Pancreas (tissue), 10 donors: ENCODE data around the gene ANKFY1. TPM values are rescaled to one million over a fixed set of nuclear protein-coding genes. Genes with fewer than 3 reads are reported as not detected.
A peak's percentile ranks its signal among the peaks of the same experiment; 100 is the strongest.

Source experiments
- ATAC-seq, 4 donors: fragments of 200-7000 bp; cut with Tn5 transposase; one replicate each; pipeline versions ENCODE4 v1.8.0 to v1.9.1; 2020; ENCODE audit warnings: mild to moderate bottlenecking in 4 of 4, moderate library complexity in 4 of 4
- DNase-seq, 6 donors: peaks; one replicate each; pipeline ENCODE4 v3.0.0-alpha.2; 2020
- FAIRE-seq: peaks from 2 replicates; lab custom pipeline; 2012; peaks lifted over from hg19 to GRCh38; lab: Jason Lieb, UNC
- H3K27ac ChIP-seq, 4 donors: fragments of 200-600 bp; sonication (generic); 1 replicate in 3 of 4; 2 replicates in 1 of 4; pipeline versions ENCODE4 v1.5.0 to v1.8.0; 2020
- H3K27me3 ChIP-seq, 4 donors: fragments of 200-600 bp; one replicate each; pipeline ENCODE4 v1.8.0; 2021
- H3K36me3 ChIP-seq, 3 donors: fragments of 200-600 bp; sonication (generic) in 1 of 3; one replicate each; pipeline versions ENCODE4 v1.5.0 to v1.8.0; 2020 to 2021
- H3K4me1 ChIP-seq, 3 donors: fragments of 200-600 bp; one replicate each; pipeline ENCODE4 v1.8.0; 2021
- H3K4me3 ChIP-seq, 4 donors: fragments of 200-600 bp; sonication (generic) in 2 of 4; one replicate each; pipeline versions ENCODE4 v1.5.0 to v1.8.0; 2020 to 2021
- H3K9me3 ChIP-seq, 4 donors: fragments of 200-600 bp; one replicate each; pipeline ENCODE4 v1.8.0; 2021
- CTCF ChIP-seq, 4 donors: fragments of 200-600 bp; sonication (generic) in 3 of 4; IDR thresholded peaks; one replicate each; pipeline versions ENCODE4 v1.5.0 to v1.8.0; 2021; ENCODE audit warnings: antibody characterized with exemption in 4 of 4
- WGBS, 2 donors: extraction: QIAGEN DNeasy Blood & Tissue Kit; methylation state at CpG; one replicate each; pipeline ENCODE4 v1.1.7; 2013; 5-methylcytosine and 5-hydroxymethylcytosine counted together
- intact Hi-C, 3 donors: fragments of 100-400 bp; cut with DNase I; formaldehyde crosslinking; loops; one replicate each; pipeline versions ENCODE4 v1.11.1 to v1.14.2; 2022
- polyA plus RNA-seq, 2 donors: library from polyadenylated mRNA; stranded (reverse); fragments of 200-250 nt; gene quantifications; one replicate each; pipeline ENCODE4 v1.2.3, GENCODE V29; 2013
- total RNA-seq, 6 donors: library from RNA; stranded (reverse); fragmentation: NEBNext Ultra II Directional in 4 of 6; extraction: Animal tissue kit (Norgen Biotek cat#: 25700) in 4 of 6; gene quantifications; one replicate each; pipeline versions ENCODE4 v1.2.1 to v1.2.4, GENCODE V29; 2021 to 2023
- donor health status: healthy with polysubstance abuse.
- donor health status: DM: no; HTN: no; CAD: no; lungs with moderate emphysema.
- donor health status: DM: no; HTN: no; CAD: no.
- donor health status: control.
- donor health status: control.
- donor health status: Bipolar disorder and iron deficiency.
- donor health status: DM: yes; HTN: yes; CAD: no.
- donor health status: DM: no; HTN: no; CAD: no.
- donor health status: DM: no; HTN: no; CAD: no.
- donor health status: DM: yes; HTN: yes; CAD: no.

ANKFY1 gene
- total and polyA plus RNA-seq, 8 donors: 11.3 to 30.3 (median 13.9) TPM

GRCh38 chr17:4247361-4247970 is 16.3 kb downstream of the ANKFY1 start:
- Histone ChIP-seq H3K27me3 (no peaks in the 10 kb centered on the region), H3K36me3 (no peaks in the 10 kb centered on the region), H3K4me1 (peaks cover 18 to 23% (median 21%) of the 10 kb centered on the region in 3 donors), H3K27ac (peak overlapping the region in 3 of 4 donors; percentile 32 to 65 (median 45)), H3K9me3 (no peaks in the 10 kb centered on the region), H3K4me3 (no peak overlapping the region)
- DNase-seq (no peak), FAIRE-seq (no peak), ATAC-seq (peak; percentile 73 to 81 (median 78))
- 34 to 50% methylated on average over 5 of the region's 5 CpGs for WGBS, 2 donors
- intact Hi-C loops: no loop called here
- no peak for TF ChIP-seq CTCF (IDR thresholded peaks at IDR 0.05)

- H3K9me3 ChIP-seq: no peaks in the 10 kb centered on the region
- intact Hi-C loops: no loop called here
- peak overlapping the region in 2 of 4 donors; percentile 32 to 65 for H3K27ac ChIP-seq
- no peak overlapping the region for H3K4me3 ChIP-seq
- H3K4me1 ChIP-seq: peaks cover 18 to 23% (median 21%) of the 10 kb centered on the region in 3 donors
- ATAC-seq (no peak), DNase-seq (no peak), FAIRE-seq (no peak)
- H3K27me3 ChIP-seq: no peaks in the 10 kb centered on the region
- no peak for TF ChIP-seq CTCF (IDR thresholded peaks at IDR 0.05)
- no peaks in the 10 kb centered on the region for H3K36me3 ChIP-seq
- 94% methylated on average over 5 of the region's 5 CpGs for WGBS, 2 donors
Observed at GRCh38 chr17:4246674-4247073, 17.1 kb downstream of the ANKFY1 start.

- H3K4me1 ChIP-seq: peaks cover 0 to 7% (median 7%) of the 10 kb centered on the region in 3 donors
- H3K27ac ChIP-seq: no peak overlapping the region
- H3K4me3 ChIP-seq: no peak overlapping the region
- H3K36me3 ChIP-seq: no peaks in the 10 kb centered on the region
- intact Hi-C loops: no loop called here
- no peaks in the 10 kb centered on the region for H3K9me3 ChIP-seq
- whole genome bisulfite sequencing, 2 donors: 81 to 85% methylated on average over 11 of the region's 11 CpGs
- H3K27me3 ChIP-seq: no peaks in the 10 kb centered on the region
- ATAC-seq (no peak), DNase-seq (no peak), FAIRE-seq (no peak)
- TF ChIP-seq CTCF (IDR thresholded peaks at IDR 0.05): no peak
Observed at GRCh38 chr17:4241535-4241934, 22.2 kb downstream of the ANKFY1 start.

- 46 to 56% methylated on average over 3 of the region's 3 CpGs for WGBS, 2 donors
- FAIRE-seq (no peak), DNase-seq (no peak), ATAC-seq (no peak)
- TF ChIP-seq CTCF (IDR thresholded peaks at IDR 0.05): no peak
- H3K27me3 ChIP-seq: no peaks in the 10 kb centered on the region
- H3K4me1 ChIP-seq: no peaks in the 10 kb centered on the region
- H3K9me3 ChIP-seq: no peaks in the 10 kb centered on the region
- H3K4me3 ChIP-seq: no peak overlapping the region
- peaks cover 0 to 13% (median 4%) of the 10 kb centered on the region in 3 donors for H3K36me3 ChIP-seq
- intact Hi-C loops: no loop called here
- no peak overlapping the region for H3K27ac ChIP-seq
Observed at GRCh38 chr17:4236456-4236855, 27.3 kb downstream of the ANKFY1 start.
